Measurements from ENCODE around the gene SLC31A1. TPM values are rescaled to one million over a fixed set of nuclear protein-coding genes. Genes with fewer than 3 reads are reported as not detected.

The SLC31A1 gene
- total and polyA plus RNA-seq, 2 of the 13 experiments (the other 11 are each of a cell fraction or from before 2014, with no cell fraction given), result 62.9 to 70.0 TPM

DNA sequence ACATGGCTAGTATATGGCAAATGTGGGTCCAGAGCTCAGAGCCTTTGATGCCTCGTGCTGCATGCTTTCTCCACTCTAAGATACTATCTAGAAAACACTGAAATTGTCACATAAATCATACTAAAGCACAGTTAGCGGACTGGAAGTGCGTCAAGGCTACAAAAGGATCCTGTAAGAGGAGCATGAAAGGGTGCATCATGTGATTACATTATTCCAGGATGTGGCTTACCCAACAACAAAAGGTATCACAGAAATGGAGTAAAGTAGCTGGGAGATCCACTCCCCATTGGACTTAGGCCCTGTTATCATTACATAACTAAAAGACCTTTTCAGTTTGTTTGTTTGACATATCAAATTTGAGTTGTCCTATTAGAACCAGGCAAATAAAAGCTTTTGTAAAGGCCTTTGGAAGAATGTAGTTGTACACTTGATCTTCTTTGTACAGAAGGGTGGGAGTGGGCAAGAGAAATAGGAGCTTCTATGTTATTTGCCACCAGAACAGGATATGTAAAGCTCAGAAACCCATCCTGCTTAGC is 6.9 kb downstream of the SLC31A1 start (continued):
- no peak for TF ChIP-seq ZBTB7A (CRISPR knock-in tag; IDR thresholded peaks at IDR 0.05)
- 0 out of 2 replicates have a peak, but pooled peaks have one; percentile 21 for TF ChIP-seq GATA4 (IDR thresholded peaks at IDR 0.05; ENCODE audit: borderline replicate concordance, low read depth)
- no peak for TF ChIP-seq WIZ (CRISPR knock-in tag; IDR thresholded peaks at IDR 0.05)
- TF ChIP-seq, protein P1, sequence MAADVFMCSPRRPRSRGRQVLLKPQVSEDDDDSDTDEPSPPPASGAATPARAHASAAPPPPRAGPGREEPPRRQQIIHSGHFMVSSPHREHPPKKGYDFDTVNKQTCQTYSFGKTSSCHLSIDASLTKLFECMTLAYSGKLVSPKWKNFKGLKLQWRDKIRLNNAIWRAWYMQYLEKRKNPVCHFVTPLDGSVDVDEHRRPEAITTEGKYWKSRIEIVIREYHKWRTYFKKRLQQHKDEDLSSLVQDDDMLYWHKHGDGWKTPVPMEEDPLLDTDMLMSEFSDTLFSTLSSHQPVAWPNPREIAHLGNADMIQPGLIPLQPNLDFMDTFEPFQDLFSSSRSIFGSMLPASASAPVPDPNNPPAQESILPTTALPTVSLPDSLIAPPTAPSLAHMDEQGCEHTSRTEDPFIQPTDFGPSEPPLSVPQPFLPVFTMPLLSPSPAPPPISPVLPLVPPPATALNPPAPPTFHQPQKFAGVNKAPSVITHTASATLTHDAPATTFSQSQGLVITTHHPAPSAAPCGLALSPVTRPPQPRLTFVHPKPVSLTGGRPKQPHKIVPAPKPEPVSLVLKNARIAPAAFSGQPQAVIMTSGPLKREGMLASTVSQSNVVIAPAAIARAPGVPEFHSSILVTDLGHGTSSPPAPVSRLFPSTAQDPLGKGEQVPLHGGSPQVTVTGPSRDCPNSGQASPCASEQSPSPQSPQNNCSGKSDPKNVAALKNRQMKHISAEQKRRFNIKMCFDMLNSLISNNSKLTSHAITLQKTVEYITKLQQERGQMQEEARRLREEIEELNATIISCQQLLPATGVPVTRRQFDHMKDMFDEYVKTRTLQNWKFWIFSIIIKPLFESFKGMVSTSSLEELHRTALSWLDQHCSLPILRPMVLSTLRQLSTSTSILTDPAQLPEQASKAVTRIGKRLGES (CRISPR knock-in tag; IDR thresholded peaks at IDR 0.05; ENCODE audit: borderline replicate concordance), result no peak
- no peak for TF ChIP-seq ZNF879 (CRISPR knock-in tag; IDR thresholded peaks at IDR 0.05)
- TF ChIP-seq FOSL2 (CRISPR knock-in tag; IDR thresholded peaks at IDR 0.05), result 0 out of 2 replicates have a peak, but pooled peaks have one; percentile 7
- peak; percentile 88 for TF ChIP-seq SAP130 (CRISPR knock-in tag; IDR thresholded peaks at IDR 0.05; ENCODE audit: low read depth)
- TF ChIP-seq FOXJ3 (CRISPR knock-in tag; IDR thresholded peaks at IDR 0.05; ENCODE audit: borderline replicate concordance), result peak; percentile 65; the same call in 1 of the 2 replicates
- TF ChIP-seq RAD51 (IDR thresholded peaks at IDR 0.05; ENCODE audit: borderline replicate concordance), result 0 out of 2 replicates have a peak, but pooled peaks have one; percentile 12
- no peak for TF ChIP-seq CERS6 (CRISPR knock-in tag; IDR thresholded peaks at IDR 0.05)
- TF ChIP-seq ZNF792 (CRISPR knock-in tag; IDR thresholded peaks at IDR 0.05), result peak; percentile 58; the same call in 1 of the 2 replicates
- TF ChIP-seq TBX2 (CRISPR knock-in tag; IDR thresholded peaks at IDR 0.05; ENCODE audit: borderline replicate concordance), result peak; percentile 21; the same call in 1 of the 2 replicates
- TF ChIP-seq, protein P2, sequence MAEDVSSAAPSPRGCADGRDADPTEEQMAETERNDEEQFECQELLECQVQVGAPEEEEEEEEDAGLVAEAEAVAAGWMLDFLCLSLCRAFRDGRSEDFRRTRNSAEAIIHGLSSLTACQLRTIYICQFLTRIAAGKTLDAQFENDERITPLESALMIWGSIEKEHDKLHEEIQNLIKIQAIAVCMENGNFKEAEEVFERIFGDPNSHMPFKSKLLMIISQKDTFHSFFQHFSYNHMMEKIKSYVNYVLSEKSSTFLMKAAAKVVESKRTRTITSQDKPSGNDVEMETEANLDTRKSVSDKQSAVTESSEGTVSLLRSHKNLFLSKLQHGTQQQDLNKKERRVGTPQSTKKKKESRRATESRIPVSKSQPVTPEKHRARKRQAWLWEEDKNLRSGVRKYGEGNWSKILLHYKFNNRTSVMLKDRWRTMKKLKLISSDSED (CRISPR knock-in tag; IDR thresholded peaks at IDR 0.05), result no peak
- no peak for TF ChIP-seq ZNF318 (CRISPR knock-in tag; IDR thresholded peaks at IDR 0.05)
- no peak for TF ChIP-seq JARID2 (CRISPR knock-in tag; IDR thresholded peaks at IDR 0.05; ENCODE audit: insufficient replicate concordance)

Data from HepG2 (cell line).